ENCODE measurements around the gene PARD3B.

The PARD3B gene

DNA sequence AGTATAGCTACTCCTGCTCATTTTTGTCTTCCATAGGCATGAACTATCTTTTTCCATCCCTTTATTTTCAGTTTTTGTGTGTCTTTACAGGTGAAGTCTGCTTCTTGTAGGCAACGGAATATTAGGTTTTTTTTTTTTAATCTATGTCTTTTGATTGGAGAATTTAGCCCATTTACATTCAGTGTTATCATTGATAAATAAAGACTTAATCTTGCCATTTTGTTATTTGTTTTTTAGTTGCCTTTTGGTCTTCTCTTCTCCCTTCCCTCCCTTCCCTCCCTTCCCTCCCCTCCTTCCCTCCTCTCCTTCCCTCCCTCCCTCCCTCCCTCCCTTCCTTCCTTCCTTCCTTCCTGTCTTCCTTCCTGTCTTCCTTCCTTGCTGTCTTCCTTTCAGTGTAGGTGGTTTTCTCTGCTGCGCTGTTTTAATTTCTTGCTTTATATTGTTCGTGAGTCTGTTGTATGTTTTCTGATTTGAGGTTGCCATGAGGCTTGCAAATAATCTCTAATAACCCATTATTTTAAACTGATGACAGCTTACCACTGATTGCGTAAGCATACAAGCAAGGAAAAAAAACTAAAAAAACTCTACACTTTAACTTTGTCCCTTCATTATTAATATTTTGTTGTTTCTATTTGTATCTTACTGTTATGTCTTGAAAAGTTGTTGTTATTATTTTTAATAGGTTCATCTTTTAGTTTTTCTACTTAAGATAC is 353.8 kb downstream of the PARD3B start:
- DNase-seq (ENCODE audit: low read depth) = no peak

DNA sequence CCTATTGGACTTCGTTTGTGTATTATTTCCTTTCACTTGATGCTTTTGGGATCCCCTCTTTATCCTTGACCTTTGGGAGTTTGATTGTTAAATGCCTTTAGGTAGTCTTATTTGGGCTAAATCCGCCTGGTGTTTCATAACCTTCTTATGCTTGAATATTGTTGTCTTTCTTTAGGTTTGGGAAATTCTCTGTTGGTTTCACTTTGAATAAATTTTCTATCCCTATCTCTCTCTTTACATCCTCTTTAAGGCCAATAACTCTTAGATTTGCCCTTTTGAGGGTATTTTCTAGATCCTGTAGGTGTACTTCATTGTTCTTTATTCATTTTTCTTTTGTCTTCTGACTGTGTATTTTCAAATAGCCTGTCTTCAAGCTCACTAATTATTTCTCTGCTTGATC is 354.7 kb downstream of the PARD3B start:
- no peak for DNase-seq (ENCODE audit: low read depth)

DNA sequence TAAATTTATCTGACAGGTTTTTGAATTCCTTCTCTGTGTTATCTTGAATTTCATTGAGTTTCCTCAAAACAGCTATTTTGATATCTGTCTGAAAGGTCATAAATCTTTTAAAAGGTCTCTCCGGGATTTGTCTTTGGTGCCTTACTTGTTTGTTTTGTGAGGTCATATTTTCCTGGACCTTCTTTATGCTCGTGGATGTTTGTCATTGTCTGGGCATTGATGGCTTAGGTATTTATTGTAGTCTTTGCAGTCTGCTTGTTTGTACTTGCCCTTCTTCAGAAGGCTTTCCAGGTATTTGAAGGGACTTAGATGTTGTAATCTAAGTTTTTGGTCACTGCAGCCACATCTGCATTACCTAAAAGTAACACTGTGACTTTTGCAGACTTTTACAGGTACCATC is 355.2 kb downstream of the PARD3B start:
- DNase-seq (ENCODE audit: low read depth) = no peak

DNA sequence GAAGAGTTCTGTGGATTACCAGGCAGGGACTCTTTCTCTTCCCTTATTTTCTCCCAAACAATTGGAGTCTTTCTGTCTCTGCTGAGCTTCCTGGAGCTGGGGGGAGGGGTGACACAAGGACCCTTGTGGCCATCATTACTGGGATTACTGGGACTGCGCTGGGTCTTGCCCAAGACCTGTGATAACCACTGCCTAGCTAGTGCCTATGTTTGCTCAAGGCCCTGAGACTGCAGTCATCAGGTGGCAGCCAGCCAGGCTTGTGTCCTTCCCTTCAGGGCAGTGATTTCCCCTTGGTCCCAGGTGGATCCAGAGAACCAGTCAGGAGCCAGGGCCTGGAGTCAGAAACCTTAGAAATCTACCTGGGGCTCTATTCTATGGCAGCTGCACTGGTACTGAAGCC is 355.6 kb downstream of the PARD3B start:
- DNase-seq (ENCODE audit: low read depth) = no peak

DNA sequence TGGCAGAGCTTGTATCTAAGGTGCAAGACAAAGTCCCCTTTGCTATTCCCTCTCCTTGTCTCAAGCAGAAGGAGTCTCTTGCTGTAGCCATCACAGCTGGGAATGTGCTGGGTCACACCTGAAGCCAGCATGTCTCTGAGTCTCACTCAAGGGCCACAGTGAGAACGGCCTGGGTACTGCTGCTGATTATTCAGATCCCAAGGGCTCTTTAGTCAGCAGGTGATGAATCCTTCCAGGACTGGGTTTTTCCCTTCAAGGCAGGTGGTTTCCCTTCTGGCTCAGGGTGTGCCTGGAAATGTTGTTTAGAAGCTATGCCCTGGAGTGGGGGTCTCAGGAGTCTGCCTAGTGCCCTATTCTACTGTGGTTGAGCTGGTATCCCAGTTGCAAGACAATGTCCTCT is 356.3 kb downstream of the PARD3B start:
- DNase-seq (ENCODE audit: low read depth) = no peak

DNA sequence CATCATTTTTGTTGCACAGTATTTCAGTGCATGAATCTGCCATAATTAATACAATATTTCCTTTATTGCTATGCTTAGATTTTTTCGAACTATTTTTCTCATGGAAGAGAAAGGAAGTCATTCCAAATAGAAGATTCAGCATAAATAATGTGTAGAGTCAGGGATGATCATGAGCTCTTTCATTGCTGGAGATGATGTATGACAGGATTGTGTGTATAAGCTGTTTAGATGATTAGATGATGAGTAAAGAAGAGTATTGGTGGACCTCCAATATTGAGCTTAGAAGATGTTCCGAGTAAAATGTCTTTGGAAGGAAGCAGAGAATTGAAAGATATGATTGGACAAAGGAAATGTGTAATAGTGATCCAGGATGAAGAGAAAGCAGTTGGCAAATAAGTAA is 364.5 kb downstream of the PARD3B start:
- DNase-seq (ENCODE audit: low read depth) = peak; percentile 40

DNA sequence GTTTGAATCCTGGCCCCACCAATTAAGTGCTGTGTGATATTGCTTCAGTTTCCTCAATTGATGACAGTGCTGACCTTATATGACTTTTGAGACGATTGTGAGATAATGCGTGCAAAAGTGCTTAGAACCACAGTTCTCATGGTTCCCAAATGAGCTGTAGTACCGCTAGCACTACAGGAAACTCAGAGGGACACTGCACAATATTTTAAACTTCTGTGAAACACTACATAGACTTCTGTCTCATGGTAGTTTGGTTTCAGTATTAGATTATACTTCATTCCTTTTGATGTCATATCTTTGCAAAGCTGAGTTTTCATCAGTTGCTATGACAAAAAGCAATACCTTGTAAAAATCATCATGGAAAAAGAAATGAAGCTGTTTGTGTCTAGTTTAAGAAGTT is 368.0 kb downstream of the PARD3B start:
- DNase-seq (ENCODE audit: low read depth) = no peak

DNA sequence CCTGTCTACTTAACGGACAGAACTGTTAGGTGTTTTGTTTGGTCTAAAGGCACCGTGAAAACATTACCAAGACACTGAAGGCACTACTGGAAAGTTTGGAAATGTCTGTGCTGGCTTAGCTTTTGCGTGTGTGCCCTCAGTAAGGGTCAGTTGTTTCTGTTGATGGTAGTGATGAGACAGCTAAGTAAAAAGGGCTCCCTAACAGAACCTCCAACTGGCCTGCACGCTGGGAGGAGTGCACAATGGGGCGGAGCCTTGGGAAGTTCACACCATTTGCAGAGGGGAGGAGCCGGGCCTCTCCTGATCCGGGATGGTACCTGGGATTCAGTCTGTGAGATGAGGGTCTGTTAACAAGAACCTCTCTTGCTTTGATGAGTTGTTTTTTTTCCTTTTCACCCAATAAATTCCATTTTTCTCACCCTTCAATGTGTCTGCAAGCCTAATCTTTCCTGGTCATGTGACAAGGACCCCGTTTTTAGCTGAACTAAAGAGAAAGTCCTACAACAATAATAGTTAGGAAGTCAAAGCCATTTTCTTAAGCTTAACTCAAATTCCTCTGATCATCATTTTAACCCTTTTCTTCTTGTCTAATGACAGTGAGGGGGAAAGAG is 368.7 kb downstream of the PARD3B start:
- no peak for DNase-seq (ENCODE audit: low read depth)

DNA sequence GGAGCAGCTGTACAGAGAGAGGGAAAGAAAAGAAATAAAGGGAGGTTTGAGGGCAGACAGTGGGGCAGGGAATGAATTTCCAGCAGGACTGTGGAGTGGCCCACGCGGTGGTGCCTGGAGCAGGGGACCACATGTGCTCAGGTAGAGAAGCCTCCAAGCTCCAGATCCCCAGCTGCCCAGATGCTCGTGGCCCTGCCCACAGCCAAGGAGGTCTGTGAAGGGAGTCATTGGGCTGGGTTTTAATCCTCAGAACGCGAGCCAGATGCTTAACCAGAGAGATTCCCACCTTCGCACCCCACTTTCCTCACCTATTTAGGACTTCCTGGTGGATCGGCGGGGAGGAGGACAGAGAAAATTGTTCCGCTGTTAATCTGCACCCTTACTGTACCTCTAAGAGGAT is 369.4 kb downstream of the PARD3B start:
- no peak for DNase-seq (ENCODE audit: low read depth)

DNA sequence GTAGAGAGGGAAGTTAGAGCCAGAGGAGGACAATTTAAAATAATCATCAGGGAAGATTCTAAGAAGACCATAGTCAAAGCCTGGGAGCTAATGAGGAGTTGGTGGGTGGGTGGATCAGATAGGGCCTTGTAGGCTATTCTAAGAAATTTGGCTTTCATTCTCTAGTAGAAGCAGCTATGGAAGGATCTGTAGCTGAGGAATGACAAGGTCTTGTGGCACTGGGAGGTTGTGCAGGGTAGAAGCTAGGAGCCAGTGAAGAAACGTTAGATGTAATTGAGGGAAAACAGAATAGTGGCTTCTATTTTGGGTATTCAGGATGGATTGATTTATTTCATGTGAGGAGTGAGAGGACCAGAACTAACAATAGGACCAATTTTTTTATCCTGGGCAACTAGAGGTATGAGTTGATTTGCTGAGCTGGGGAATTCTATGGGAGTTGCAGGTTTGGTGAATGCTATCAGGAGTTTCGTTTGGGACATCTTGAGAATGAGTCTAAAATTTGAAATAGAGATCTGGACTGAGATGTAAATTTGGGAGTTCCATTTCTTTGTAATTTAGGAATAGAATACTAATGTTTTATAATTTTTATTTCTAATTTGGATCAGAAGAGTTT is 371.9 kb downstream of the PARD3B start:
- no peak for DNase-seq (ENCODE audit: low read depth)

DNA sequence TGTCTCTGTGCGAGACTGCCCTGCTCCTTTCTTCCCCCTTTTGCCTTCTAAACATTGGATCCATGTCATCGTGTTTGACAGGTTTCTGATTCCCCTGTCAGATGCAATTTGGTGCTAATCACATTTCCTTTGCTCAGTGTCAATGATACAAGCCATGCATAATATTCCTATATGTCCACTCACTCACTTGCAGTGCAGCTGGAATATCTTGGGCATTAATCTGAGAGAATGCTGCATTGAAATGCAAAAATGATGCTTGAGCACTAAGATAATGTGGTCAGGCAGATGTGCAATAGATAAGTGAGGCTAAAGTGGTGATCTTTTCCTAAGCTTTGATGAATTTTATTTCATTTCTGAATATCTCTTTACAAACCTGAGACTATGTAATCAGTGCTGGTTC is 375.5 kb downstream of the PARD3B start:
- no peak for DNase-seq (ENCODE audit: low read depth)

DNA sequence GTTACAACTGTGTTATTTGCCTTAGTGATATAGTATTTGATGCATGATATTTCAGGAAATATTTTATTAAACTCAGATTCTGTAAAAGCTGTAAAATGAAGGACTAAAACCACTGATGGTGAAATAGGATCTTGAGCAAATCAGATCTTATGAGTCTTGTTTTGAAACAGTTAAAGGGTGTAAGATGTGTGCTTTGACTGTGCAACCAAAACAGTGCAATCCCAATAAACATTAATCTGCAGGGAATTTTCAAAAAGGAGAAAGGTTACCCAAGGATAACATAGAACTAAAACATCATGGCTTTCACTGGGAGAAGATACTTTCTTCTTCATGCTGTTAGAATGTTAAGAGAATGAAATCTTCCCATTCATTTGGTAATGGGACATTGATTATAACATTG is 378.7 kb downstream of the PARD3B start:
- DNase-seq (ENCODE audit: low read depth) = no peak

DNA sequence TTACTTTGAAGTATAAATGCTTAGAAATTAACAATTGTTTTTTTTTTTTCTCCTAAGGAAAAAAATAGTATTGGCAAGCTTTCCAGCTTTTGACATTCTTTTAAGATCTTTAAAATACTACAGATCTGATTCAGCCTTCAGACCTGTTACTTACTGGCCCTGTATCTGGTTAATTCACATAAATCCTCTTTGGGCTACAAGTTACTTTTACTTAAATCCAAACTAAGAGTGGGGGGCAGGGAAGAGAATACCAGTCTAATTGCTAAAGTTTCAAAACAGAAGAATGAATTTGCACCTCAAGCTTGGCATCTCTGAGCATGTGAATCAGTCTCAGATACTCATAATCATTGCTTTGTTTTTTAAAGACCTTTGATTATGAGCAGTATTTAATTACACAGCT is 386.3 kb downstream of the PARD3B start:
- no peak for DNase-seq (ENCODE audit: low read depth)

DNA sequence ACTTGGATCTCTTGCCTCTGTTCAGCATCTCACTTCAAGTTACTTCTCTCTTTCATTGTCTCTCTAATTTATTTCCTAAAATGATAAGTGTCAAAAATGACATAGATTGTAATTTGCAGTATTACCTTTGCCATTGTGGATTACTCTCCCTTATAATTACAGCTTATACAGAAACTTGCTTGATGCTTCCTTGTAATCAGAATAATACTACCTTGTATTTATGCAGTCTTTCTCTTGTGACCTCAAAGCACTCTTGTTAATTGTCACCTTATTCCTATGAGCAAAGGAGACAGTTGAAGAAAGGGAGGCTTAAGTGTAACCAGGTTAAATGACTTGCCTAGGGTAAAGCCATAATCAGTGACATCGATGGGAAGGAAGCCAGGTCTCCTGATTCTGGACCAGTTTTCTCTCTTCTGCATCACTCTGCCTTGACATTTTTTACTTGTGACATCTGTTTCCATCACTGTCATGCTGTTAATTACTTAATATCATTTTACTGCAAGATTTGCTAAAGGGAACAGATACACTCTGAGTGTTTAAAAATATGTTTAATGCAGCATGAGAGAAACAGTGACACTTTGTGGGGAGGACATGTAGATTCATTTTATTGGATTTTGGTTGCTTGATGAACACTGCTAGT is 388.6 kb downstream of the PARD3B start:
- no peak for DNase-seq (ENCODE audit: low read depth)

DNA sequence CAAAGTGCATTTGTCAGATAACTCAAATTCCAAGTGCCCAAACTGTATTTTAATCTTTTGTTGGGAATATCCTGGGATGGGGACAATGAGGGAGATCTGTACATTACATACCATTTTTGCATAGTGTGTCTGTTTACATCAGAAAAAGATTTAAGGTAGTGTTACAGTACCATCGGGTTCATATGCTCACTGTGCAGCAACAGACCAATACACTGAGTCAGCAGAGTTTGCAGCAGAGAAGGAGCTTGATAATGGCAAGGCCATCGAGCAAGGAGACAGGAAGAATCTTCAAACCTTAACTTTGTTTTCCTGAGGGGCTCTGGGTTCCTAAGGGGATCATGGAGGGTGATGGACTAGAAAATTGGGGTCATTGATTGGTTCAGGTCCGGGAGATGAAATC is 399.7 kb downstream of the PARD3B start:
- no peak for DNase-seq (ENCODE audit: low read depth)

DNA sequence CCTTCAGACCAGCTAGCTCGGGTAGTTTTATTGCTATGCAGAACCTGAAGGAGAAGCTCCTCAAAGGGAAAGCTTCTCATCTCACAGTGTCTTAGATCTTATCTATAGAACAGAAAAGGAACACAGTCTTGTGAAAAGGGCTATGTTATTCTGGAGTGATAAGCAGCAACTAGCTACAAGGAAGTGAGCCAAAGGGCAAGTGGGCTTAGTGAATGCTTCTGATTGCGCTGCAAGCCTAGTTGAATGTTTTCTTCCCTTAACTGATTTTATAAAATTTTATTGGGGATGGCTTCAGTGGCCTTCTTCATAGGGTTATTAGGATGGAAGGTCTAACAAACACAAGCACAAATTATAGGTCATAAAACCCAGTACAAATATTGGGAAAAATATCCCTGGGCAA is 400.1 kb downstream of the PARD3B start:
- DNase-seq (ENCODE audit: low read depth) = no peak

DNA sequence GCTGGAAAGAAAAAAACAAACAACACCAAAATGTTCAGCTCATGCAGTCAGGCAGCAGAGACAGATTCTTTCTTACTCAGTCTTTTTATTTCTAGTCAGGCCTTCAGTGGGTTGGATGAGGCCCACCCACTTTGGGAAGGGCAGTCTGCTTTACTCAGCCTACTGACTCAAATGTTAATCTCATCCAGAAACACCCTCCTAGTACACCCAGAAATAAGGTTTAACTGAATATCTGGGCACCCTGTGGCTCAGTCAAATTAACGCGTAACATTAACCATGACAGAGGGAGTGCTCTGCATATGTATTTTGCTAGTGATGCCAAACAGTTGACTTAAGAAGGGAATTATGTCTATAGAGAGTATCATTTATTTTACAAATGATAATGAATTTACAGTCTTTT is 401.6 kb downstream of the PARD3B start:
- DNase-seq (ENCODE audit: low read depth) = no peak

DNA sequence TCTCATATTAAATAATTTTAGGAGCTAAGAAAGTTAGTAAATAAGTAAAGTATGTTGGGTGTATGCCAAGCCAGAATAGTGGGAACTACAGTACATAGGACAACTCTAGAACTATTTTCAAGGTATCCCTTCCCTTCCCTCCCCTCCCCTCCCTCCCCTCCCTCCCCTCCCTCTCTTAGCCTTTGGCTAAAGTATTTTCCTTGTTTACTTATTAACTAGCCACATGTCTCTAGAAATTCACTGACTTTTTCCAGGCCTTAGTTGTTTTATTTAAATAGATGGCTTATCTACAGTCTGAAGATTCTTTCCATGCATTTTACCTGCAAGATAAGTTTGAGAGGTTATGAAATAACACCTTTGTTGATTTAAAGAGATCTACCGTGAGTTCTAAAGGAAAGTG is 402.1 kb downstream of the PARD3B start:
- DNase-seq (ENCODE audit: low read depth) = no peak

DNA sequence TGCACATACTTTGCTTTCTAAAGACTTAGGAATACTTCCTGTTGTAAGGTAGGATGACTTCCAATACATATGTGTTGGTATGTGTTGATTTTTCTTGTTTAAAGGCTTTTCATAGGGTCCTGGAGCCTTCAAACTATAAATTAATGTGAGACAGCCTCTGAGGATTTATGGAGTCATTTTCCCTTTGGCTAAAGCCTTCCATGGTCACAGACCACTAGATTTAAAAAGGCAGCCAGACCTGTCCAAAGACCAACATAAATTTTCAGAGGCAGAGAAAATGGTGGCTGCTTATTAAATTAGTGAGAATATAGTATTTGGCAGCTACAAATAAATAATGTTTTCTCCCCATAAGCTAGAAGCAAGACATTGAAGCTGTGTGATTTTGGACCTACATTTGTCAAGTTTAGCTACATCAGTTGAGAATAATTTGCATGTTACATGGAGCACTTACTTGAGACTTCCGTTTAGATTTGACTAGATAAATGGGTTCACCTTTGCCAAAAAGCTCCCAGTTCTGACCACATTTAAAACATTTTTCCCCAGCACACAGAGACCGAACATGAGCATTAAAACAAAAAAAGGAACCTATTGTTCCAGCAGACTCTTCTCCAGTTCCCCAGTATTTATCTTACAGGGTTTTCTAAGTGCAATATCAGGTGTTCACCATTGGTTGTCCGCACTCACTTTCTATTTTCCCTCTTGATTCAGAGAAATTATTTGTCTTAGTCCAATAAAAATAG is 402.9 kb downstream of the PARD3B start:
- DNase-seq (ENCODE audit: low read depth) = no peak

DNA sequence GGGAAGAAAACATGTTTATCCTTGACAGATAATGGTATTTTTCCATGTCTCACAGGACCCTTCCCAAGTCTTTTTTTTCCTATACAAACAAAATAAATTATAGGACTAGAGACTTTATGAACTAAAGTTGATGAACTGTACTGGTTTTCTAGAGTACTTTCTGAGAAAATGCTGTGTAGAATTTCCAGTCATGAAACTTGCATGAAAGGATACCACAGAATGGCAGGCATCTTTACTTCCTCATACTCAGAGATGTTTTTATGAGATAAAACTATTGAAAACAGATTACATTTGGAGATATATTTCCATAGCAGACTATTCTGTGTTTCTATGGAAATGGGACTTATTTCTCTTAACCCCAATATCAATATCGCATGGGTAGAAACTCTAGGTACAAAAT is 403.5 kb downstream of the PARD3B start:
- no peak for DNase-seq (ENCODE audit: low read depth)

DNA sequence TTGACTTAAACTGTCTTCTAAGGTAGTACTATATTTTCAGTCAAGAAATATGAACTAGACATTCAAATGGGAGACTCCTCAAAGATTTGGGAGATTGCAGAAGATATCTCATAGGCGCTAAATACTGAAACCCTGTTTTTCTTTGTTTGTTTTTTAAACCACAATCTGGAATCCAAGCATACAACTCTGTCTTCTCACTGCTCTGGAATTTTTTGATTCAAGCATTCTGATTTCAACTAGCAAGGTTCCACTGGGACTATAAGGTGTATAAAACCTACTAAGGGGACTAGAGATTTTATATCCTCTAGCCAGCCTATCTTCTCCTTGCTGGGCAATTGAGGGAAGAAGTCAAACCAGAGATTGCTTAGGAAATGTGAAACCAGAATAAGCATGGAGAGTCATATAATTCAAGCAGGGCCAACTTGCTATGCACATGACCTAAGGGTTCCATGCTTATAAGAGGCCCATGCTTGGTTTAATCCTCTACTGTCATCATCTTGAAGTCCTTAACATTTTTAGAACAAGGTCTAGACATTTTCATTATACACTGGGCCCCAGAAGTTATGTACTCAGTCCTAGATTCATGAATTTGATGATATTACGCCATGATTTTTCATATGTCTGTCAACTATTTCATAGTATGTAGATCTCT is 405.5 kb downstream of the PARD3B start:
- DNase-seq (ENCODE audit: low read depth) = peak; percentile 16

DNA sequence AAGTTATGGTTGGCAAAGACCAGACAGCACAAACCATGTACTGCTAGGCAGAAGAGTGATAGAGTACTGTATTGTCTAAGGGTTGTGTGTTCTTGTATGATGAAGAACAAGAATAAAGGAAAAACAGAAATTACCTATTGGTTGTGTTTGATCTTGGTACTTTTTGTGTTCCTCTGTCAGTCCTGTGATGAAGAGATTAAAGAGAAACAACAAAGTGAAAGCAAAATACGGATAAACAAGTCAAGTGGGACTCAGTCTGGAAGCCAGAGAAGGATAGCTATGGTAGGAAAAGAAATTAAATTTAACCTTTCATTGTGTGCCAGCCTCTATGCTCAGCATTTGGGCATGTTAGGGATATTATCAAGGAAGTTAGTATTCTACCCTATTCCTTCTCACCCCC is 413.1 kb downstream of the PARD3B start:
- no peak for DNase-seq (ENCODE audit: low read depth)

All from HS-5 (cell line).